Measurements from ENCODE around the gene FGF2.

DNA sequence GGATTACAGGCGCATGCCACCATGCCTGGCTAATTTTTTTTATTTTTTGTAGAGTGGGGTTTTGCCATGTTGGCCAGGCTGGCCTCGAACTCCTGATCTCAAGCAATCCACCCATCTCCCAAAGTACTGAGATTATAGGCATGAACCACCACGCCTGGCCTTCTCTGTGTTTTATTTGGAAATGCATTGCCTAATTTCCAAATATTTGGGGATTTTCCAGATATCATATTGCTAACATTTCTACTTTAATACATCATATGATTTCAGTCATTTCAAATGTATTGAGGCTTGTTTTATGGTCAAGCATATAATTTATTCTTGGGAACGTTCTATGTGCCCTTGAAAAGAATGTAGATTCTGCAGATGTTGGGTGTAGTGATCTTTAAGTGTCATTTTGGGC is 38.8 kb downstream of the FGF2 start:
- TF ChIP-seq, protein P1, sequence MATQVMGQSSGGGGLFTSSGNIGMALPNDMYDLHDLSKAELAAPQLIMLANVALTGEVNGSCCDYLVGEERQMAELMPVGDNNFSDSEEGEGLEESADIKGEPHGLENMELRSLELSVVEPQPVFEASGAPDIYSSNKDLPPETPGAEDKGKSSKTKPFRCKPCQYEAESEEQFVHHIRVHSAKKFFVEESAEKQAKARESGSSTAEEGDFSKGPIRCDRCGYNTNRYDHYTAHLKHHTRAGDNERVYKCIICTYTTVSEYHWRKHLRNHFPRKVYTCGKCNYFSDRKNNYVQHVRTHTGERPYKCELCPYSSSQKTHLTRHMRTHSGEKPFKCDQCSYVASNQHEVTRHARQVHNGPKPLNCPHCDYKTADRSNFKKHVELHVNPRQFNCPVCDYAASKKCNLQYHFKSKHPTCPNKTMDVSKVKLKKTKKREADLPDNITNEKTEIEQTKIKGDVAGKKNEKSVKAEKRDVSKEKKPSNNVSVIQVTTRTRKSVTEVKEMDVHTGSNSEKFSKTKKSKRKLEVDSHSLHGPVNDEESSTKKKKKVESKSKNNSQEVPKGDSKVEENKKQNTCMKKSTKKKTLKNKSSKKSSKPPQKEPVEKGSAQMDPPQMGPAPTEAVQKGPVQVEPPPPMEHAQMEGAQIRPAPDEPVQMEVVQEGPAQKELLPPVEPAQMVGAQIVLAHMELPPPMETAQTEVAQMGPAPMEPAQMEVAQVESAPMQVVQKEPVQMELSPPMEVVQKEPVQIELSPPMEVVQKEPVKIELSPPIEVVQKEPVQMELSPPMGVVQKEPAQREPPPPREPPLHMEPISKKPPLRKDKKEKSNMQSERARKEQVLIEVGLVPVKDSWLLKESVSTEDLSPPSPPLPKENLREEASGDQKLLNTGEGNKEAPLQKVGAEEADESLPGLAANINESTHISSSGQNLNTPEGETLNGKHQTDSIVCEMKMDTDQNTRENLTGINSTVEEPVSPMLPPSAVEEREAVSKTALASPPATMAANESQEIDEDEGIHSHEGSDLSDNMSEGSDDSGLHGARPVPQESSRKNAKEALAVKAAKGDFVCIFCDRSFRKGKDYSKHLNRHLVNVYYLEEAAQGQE (IDR thresholded peaks at IDR 0.05), result no peak
- TF ChIP-seq, protein P2, sequence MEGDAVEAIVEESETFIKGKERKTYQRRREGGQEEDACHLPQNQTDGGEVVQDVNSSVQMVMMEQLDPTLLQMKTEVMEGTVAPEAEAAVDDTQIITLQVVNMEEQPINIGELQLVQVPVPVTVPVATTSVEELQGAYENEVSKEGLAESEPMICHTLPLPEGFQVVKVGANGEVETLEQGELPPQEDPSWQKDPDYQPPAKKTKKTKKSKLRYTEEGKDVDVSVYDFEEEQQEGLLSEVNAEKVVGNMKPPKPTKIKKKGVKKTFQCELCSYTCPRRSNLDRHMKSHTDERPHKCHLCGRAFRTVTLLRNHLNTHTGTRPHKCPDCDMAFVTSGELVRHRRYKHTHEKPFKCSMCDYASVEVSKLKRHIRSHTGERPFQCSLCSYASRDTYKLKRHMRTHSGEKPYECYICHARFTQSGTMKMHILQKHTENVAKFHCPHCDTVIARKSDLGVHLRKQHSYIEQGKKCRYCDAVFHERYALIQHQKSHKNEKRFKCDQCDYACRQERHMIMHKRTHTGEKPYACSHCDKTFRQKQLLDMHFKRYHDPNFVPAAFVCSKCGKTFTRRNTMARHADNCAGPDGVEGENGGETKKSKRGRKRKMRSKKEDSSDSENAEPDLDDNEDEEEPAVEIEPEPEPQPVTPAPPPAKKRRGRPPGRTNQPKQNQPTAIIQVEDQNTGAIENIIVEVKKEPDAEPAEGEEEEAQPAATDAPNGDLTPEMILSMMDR (IDR thresholded peaks at IDR 0.05; ENCODE audit: low read depth, low read length, missing input control), result no peak
- TF ChIP-seq YY1 (IDR thresholded peaks at IDR 0.05) (no peak), GABPA (IDR thresholded peaks at IDR 0.05 in 1 of 2, conservative IDR thresholded peaks at IDR 0.05 in 1 of 2) (no peak), EGR1 (IDR thresholded peaks at IDR 0.05; ENCODE audit: low read depth in 2 of 2) (no peak), TAF1 (conservative IDR thresholded peaks at IDR 0.05) (no peak)

Data from liver (tissue), 3 donors.